ENCODE measurements around the gene FBRS.

DNA sequence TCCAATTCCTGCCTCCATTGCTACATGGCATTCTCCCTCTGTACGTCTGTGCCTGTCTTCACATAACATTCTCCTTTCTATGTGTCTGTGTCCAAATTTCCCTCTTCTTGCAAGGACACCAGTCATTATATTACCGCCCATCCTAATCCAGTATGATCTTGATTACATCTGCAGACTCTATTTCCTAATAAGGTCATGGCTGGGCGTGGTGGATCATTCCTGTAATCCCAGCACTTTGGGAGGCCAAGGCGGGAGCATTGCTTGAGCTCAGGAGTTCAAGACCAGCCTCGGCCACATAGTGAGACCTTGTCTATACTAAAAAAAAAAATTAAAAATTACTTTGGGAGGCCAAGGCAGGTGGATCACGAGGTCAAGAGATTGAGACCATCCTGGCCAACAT is 12.5 kb upstream of the FBRS start:
- TF ChIP-seq, protein P1, sequence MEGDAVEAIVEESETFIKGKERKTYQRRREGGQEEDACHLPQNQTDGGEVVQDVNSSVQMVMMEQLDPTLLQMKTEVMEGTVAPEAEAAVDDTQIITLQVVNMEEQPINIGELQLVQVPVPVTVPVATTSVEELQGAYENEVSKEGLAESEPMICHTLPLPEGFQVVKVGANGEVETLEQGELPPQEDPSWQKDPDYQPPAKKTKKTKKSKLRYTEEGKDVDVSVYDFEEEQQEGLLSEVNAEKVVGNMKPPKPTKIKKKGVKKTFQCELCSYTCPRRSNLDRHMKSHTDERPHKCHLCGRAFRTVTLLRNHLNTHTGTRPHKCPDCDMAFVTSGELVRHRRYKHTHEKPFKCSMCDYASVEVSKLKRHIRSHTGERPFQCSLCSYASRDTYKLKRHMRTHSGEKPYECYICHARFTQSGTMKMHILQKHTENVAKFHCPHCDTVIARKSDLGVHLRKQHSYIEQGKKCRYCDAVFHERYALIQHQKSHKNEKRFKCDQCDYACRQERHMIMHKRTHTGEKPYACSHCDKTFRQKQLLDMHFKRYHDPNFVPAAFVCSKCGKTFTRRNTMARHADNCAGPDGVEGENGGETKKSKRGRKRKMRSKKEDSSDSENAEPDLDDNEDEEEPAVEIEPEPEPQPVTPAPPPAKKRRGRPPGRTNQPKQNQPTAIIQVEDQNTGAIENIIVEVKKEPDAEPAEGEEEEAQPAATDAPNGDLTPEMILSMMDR (IDR thresholded peaks at IDR 0.05; ENCODE audit: insufficient read depth, low read depth, low read length), result no peak
- TF ChIP-seq EZH2 (IDR thresholded peaks at IDR 0.05; ENCODE audit: insufficient read depth, low read length), result no peak

All from astrocyte (in vitro differentiated cells and primary cell).